GM18520 (cell line): ENCODE measurements around the gene BSG.

ENCODE experiments used
- ATAC-seq: cut with Tn5 transposase; IDR thresholded peaks from one replicate; pipeline ENCODE4 v1.9.1; 2021; ENCODE audit not compliant: unreplicated experiment

BSG gene

DNA sequence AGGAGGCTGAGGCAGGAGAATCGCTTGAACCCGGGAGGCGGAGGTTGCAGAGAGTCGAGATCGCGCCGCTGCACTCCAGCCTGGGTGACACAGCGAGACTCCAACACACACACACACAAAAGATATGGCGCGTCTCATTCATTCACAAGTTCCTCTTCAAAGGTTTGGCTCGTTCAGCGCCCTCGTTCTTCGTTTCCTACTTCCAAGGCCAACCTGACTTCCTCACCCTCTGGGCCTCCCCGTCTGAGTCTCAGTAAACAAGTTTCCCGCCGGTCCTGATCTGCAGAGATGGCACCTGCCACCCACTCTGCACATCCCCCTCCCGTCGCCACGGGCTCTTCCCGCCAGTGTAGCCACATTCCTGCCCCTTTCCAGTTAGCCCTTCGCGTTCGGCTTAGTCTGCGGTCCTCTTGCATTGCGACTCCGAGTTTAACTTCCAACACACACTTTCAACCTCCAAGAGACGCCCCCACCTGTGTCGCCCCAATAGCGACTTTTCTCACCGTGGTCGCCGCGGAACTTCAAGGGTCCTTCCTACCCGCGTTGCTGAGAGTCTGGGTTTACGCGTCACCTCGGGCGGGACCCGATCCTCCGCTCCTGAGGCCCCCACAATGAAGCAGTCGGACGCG lies 1.3 kb upstream of the BSG start:
- ATAC-seq: no peak

DNA sequence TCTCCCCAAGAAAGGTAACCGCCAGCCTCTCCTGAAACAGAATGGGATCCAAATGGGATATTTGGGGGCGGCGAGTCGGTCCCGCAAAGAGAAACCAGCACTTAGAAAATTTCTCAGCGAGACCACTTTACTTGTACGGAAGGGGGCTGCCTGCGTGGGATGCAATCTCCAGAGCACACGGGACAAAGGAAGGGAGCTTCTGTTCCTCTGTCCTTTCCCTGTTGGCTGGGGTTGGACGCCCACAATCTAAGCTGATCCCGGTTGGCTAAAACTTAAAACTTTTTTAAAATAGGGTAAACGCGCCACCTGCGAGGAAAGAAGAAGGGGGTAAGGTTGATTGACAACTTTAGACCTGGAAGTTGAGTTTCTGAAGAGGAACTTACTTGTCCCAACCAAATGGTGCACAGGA lies 826 bp upstream of the BSG start:
- ATAC-seq: no peak

DNA sequence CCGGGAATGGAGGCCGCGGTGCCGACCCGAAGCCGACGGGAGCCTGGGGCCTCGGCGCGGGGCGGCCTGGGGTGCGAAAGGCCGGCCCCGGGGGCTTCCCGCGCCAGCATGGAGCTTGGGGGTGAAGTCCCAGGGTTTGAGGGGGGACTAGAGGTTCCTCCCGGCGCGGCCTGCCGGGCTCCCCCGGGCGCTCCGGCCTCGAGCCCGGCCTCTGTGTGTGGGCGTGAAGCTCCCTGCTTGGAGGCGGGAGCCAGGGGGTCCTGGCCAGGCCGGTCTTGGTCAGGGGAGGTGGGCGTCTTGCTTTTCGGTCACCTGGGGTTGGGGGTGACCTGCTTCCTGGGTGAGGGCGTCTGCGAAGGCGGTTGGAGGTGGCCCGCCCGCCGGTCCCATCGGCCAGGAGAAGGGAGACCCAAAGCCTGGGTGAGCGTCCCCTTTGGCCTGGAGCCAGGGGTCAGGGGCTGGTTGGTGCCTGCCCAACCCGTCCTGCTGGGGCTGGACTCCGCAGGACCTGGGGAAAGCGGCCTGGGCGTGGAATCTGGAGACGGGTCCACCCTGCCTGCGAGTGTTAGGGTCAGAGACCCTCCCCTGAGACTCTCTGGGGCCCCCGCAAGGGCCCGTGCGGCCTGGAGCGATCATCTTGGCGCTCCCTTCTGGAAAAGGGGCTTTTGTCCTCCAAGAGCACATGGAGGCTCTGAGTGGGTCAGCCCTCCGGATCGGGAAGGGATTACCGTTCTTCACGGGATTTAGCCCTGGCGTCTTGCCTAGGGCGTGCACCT lies 535 bp downstream of the BSG start:
- ATAC-seq: peak; percentile 17

DNA sequence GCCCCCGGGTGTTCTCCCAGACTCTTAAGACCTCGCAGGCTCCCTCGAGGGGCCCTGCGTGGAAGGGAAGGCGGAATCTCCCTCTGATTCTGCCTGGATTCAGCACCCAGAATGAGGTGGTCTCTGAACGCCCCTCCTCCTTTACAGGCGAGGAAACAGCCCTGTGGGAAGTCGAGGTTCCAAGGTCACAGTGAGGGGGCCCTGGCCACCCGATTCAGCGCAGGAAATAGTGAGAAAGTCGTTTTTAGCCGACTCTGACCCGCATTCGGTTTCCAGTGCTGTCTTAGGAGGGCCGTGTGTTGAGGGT lies 1.1 kb downstream of the BSG start:
- no peak for ATAC-seq

DNA sequence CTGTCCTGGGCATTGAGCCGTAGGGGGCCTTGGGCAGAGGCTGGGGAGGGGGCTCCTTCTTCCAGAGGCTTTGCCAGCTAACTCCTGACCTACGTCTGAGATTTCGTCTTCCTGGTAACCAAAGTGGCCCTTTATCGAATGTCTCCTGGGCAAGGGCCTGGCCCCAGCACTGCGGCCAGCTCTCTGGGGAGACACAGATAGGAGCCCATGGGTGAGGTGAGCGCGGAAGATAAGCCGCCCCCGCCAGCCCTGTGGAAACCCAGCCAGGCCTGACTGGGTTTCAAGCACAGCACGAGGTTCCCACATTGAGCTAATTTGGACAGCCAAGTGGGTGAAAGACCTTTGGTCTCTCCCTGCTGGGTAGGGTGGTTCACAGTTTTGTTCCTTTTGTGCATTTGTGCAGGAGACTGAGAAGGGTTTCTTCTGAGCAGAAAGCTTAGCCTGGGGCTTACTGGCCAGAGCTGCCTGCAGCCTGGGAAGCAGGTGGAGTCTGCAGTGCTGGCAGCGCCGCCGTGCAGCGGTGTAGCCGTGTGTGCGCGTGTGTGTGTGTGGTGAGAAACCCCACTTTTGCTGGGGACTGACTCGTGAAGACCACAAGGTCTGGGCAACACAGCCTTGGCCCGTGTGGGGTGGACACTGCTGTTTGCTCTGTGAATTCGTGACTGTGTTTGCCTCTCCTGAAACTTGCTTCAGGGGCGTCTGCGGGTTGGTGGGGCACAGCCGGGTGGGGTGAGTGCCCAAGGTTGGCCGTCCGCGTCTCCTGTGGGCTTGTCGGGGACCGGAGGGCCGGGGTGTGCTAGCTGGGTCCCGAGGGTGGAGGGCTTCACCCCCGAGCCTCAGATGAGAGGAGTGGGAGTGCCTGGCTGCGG lies 2.5 kb downstream of the BSG start:
- no peak for ATAC-seq

DNA sequence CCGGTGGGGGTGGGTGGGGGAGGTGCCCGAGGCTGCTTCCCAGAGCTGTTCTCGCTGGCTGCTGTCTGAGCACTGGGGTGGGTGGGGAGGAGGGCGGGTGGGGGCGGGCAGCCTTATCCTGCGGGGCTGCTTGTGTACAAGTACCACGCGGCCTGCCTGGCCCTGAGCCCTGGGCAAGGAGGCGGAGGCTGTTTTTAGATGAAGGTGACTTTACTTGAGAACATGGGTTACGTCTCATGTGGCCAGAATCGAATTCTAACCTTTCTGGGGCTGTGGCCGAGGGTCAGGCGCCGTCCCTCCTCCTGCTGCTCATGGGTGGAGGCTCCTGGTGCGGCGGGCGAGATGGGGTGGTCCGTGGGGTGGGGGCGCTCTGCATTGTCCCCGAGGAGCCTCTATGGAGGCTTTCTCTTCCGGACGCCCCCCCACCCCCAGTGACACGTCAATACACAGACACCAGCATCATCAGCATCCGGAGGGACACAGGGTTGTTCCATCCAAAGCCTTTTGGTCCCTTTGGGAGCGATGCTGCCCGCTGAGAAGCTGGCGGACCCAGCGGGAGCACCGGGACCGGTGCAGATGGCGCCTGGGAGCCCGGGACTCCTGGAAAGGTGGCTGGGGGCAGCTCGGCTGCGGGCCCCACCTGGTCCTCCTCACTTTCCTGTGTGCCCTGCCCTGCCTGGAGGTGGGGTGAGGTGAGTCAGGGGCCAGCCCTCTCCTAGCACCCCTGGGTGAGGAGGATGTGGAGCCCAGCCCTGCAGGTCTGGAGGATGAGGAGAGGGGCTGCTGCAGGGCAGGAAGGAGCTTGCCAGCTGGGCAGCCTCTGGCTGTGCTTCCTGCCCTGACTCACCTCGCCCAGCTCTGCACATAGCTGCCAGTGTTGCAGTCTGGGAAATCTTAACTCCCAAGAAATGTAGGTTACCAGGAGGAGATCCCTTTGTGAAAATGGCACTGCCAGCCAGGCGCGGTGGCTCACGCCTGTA lies 3.4 kb downstream of the BSG start:
- ATAC-seq: no peak

DNA sequence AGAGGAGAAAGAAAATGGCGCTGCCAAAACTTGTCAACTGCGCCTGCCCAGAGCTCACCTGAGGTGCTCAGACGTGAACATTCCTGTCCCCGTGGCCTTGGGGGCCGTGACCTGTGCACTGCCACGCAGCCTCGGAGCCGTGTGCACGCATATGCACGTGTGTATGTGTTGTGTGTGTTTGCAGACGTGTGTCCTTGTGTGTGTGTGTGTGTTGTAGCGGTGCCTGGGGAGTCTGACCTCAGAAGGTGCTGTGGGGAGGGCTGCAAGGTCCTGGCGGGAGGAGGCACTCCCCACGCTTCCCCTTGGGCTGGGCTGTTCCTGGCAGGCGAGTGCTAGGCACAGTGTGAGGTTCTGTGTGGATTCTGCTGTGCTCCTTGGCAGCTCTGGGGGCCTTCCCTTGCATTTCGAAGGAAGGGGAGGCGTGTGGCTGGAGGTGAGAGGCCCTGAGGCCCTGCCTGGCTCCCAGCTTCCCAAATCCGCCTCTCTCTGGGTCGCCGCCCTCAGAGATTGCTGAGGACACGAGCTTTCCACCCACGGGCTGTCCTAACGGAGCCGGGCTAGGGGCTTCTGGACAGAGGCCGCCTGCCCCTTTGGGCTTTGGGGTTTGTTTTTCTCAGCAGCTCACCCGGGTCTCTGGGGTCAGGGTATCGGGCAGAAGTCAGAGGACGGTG lies 4.5 kb downstream of the BSG start:
- no peak for ATAC-seq

DNA sequence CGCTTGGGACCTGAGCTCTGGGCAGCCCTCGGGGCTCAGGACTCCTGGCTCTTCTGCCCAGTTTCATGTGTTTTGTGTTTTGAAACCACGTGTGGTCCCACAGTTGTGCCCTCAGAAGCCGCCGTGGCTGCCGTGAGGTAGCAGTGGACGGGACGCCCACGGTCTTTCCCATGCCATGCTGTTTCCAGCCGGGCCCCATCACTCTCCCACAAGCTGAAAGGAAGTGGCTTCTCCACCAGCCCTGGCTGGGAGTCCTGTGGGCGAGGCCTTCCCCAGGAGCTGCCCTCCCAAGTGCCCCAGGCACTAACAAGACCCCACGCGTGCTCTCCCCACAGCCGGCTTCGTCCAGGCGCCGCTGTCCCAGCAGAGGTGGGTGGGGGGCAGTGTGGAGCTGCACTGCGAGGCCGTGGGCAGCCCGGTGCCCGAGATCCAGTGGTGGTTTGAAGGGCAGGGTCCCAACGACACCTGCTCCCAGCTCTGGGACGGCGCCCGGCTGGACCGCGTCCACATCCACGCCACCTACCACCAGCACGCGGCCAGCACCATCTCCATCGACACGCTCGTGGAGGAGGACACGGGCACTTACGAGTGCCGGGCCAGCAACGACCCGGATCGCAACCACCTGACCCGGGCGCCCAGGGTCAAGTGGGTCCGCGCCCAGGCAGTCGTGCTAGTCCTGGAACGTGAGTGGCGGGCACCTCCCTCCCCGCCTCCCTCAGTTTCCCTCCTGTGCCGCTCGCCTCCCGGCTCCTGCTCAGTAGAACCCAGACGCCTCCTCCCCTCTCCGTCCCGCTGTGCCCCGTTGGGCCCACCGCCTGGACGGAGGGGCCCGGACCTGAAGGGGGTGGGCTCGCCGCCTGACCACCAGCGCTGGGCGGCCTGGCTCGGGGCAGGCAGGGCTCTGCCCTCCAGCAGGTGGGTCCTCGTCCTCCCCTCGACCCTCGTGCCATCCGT lies 5.3 kb downstream of the BSG start:
- no peak for ATAC-seq

DNA sequence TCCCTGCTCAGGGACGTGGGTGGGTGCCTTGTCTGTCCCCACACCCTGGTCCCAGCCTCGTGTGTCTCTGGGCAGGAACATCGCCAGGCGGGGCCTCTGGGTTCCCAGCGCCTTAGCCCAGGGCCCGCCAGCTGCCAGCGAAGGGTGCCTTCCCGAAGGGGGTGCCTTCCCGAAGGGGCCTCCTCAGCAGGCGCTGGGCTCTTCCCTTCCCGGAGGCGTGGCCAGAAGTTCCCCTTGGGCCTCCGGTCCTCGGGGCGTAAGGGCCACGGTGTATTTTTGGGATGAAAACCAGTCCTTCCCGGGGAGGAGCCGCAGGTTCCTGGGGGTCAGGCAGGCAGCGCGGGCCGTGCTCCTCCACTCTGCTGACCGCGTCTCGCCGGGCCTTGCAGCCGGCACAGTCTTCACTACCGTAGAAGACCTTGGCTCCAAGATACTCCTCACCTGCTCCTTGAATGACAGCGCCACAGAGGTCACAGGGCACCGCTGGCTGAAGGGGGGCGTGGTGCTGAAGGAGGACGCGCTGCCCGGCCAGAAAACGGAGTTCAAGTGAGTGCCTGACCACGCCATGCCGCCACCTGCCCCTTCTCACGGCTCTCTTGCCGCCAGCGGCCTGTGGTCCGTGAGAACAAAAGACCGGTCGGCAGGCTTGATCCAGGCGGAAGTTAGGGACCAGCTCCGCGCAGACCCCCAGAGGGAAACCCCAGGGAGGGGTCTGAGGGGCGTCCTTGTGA lies 6.9 kb downstream of the BSG start:
- no peak for ATAC-seq

DNA sequence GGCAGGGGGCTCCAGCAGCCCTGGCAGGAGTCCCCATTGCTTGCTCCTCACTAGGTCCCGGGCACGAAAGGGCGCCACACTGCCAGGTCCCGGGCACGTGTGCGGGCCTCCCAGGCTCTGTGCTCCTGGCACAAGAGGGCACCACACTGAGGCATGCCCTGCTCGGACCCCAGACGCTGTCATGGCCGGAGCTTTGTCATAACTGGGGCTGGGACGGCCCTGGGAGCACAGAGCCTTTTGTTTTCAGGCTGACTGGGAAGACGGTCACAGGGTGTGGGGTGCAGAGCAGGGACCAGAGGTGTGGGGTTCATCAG lies 7.4 kb downstream of the BSG start:
- ATAC-seq: no peak

DNA sequence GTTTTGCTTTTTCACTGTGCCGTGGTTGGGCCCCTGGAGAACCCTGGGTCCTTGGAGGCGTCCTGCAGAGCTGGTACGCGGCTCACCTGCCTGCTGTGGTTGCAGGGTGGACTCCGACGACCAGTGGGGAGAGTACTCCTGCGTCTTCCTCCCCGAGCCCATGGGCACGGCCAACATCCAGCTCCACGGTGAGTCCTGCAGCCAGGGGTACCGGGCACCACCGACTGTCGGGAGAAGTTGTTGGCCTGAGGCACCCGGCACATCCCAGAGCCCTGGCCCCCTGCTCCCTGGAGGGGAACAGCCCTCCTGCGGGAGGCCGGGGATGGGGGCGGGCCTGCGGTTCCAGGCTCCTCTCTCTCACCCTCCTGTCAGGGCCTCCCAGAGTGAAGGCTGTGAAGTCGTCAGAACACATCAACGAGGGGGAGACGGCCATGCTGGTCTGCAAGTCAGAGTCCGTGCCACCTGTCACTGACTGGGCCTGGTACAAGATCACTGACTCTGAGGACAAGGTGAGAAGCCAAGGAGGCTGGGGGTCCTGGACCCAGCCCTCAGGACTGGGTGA lies 8.0 kb downstream of the BSG start:
- no peak for ATAC-seq

DNA sequence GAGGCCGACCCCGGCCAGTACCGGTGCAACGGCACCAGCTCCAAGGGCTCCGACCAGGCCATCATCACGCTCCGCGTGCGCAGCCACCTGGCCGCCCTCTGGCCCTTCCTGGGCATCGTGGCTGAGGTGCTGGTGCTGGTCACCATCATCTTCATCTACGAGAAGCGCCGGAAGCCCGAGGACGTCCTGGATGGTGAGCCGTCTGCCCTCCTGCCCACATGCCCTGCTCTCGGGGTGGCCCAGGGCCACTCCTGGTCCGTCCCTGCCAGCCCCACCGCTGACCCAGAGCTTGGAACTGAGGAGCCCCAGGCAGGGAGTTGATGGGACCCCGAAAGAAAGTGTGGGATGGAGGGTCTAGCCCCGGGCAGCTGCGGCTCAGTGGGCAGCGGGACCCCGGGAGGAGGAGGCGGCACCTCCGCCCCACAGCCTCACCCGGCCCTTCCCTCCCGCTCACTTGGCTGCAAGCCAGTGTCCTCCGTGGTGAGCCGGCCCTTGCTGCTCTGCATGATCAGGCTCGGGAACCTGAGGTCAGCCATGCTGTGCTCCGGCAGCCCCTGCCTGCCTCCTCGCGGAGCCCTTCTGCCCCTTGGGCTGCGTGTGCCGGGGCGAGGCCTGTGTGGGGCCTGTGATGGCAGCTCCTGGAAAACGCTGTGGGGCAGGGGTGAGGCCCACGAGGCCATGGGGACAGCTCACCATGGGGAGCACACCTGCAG lies 9.2 kb downstream of the BSG start:
- no peak for ATAC-seq

DNA sequence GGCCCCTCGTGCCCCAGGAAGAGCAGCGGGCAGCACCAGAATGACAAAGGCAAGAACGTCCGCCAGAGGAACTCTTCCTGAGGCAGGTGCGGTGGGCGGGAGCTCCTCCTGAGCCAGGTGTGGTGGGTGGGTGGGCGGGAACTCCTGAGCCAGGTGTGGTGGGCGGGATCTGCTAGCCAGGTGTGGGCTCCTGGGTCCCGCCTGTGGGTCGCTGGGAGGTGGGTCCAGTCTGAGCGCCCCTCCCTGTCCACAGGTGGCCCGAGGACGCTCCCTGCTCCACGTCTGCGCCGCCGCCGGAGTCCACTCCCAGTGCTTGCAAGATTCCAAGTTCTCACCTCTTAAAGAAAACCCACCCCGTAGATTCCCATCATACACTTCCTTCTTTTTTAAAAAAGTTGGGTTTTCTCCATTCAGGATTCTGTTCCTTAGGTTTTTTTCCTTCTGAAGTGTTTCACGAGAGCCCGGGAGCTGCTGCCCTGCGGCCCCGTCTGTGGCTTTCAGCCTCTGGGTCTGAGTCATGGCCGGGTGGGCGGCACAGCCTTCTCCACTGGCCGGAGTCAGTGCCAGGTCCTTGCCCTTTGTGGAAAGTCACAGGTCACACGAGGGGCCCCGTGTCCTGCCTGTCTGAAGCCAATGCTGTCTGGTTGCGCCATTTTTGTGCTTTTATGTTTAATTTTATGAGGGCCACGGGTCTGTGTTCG lies 10.3 kb downstream of the BSG start:
- ATAC-seq: no peak

DNA sequence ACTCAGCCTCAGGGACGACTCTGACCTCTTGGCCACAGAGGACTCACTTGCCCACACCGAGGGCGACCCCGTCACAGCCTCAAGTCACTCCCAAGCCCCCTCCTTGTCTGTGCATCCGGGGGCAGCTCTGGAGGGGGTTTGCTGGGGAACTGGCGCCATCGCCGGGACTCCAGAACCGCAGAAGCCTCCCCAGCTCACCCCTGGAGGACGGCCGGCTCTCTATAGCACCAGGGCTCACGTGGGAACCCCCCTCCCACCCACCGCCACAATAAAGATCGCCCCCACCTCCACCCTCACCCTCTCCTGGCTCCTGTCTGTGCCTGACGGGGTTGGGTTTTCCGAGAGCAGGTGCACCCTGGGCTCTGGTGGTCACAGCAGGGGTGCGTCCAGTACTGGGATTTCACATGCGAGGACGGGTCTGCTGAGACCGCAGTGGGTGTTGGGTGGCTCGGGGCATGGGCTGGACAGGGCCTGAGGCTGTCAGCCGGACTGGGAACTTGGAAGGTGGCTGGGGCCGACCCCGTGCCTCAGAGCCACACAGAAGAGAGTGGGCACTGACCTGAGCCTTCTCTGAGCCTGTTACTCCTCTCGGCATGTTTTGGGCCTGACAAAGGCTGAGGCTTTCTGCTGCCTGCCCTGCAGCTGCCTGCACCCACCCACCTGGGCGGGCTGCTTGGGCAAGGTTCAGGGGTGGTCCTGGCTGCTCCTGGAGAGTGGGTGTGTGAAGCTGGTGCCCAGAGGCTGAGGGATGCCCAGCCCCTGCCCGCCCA lies 11.0 kb downstream of the BSG start:
- ATAC-seq: no peak

DNA sequence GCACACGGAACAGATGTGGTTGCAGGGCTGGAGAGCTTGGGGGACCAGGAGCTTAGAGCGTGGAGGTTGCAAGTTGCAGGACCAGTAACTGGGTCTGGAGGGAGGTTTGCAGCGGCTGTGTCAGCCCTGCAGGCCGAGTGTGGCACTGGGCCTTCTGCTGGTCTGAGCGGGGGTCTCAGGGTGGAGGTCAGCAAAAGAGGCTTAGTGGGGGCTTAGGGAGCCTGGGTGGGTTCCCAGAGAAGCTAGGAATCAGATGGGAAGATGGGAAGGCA lies 11.5 kb downstream of the BSG start:
- ATAC-seq: no peak

DNA sequence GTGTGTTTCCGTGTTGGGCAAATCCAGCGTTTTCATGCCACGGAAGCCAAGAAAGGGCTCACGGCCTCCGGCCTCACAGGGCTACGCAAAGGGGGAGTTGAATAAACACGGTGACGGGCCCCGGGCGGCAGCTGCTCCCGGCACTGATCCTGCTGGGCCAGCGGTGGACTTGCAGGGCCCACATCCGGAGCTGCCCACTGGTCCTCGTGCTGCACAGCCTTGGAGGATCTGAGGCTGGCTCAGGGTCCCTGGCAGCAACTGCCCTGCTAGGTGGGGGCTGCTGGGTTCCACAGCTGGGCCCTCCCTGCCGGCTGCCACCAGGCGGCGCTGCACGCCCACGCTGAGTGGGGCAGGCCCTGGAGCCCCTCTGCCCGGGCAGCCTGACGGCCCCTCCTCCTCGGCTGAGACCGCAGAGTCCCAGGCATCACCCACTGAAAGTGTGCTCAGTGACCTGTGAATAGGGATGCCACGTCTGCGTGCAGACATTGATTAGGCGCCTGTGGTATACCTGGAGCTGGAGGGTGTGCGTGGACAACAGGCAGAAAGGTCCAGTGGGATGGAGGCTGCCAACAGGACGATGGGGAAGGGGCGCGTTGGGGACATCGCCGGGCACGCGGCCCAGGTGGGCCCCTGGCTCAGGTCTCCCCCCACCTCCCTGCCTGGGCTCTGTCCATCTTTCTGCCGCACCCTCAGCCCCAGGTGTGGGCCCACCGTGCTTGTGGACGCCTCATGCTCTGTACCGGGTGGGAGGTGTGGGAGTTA lies 12.0 kb downstream of the BSG start:
- ATAC-seq: no peak
